Cardiac muscle cell (in vitro differentiated cells and primary cell): Measurements from ENCODE around the gene ZFR2. TPM values are rescaled to one million over a fixed set of nuclear protein-coding genes. Genes with fewer than 3 reads are reported as not detected.

ENCODE experiments used
- DNase-seq, 2 donors: peaks; one replicate each; pipeline versions ENCODE4 v3.0.0 to v3.0.0-alpha.2; 2010 to 2017; ENCODE audit warnings: low read depth in 1 of 2, low spot score in 1 of 2
- H3K27ac ChIP-seq: fragments of 200-600 bp; sonication (generic); 2 replicates; pipeline ENCODE4 v1.5.1; 2016
- H3K27me3 ChIP-seq: fragments of 200-600 bp; sonication (generic); 2 replicates; pipeline ENCODE4 v1.6.0; 2016; ENCODE audit warnings: control low read depth
- H3K36me3 ChIP-seq: fragments of 200-600 bp; sonication (generic); 2 replicates; pipeline ENCODE4 v1.5.1; 2016; ENCODE audit warnings: control low read depth
- H3K4me1 ChIP-seq: fragments of 200-600 bp; sonication (generic); 2 replicates; pipeline ENCODE4 v1.8.1; 2017; ENCODE audit warnings: low read depth, mild to moderate bottlenecking, mixed run types
- H3K4me3 ChIP-seq: fragments of 200-600 bp; sonication (generic); 2 replicates; pipeline ENCODE4 v1.5.1; 2016; ENCODE audit warnings: mild to moderate bottlenecking
- H3K9me3 ChIP-seq: fragments of 200-600 bp; sonication (generic); 2 replicates; pipeline ENCODE4 v1.5.1; 2017; ENCODE audit warnings: low read depth, mild to moderate bottlenecking, control low read depth
- CTCF ChIP-seq: IDR thresholded peaks from 2 replicates; pipeline ENCODE4 v1.5.1; 2012; ENCODE audit warnings: low read depth, mild to moderate bottlenecking, low read length
- polyA plus RNA-seq: library from polyadenylated mRNA; unstranded; fragments of >200 nt; fragmentation: Nextera tagmentation; extraction: Ambion mirVana; gene quantifications from 2 replicates; pipeline ENCODE4 v1.2.1, GENCODE V29; 2016
- total RNA-seq: library from RNA; depleted of rRNA; stranded (reverse); fragments of >200 nt; gene quantifications from 2 replicates; pipeline ENCODE4 v1.2.3, GENCODE V29; 2016

ZFR2 gene
- total and polyA plus RNA-seq, 2 experiments from 2014 or later: 18.8 to 44.7 TPM

GRCh38 chr19:3807574-3808354, 61.1 kb downstream of the ZFR2 start:
- no peak for TF ChIP-seq CTCF
- DNase-seq: no peak
- Histone ChIP-seq H3K27me3 (no peaks in the 10 kb centered on the region), H3K36me3 (no peaks in the 10 kb centered on the region), H3K27ac (no peak overlapping the region), H3K9me3 (no peaks in the 10 kb centered on the region), H3K4me3 (no peak overlapping the region), H3K4me1 (no peaks in the 10 kb centered on the region)

GRCh38 chr19:3807131-3807480, 61.7 kb downstream of the ZFR2 start:
- Histone ChIP-seq H3K27ac (no peak overlapping the region), H3K4me3 (no peak overlapping the region), H3K9me3 (no peaks in the 10 kb centered on the region), H3K27me3 (peaks cover 6% of the 10 kb centered on the region), H3K36me3 (no peaks in the 10 kb centered on the region), H3K4me1 (no peaks in the 10 kb centered on the region)
- DNase-seq: no peak
- TF ChIP-seq CTCF: no peak

GRCh38 chr19:3805859-3806258, 63.0 kb downstream of the ZFR2 start:
- no peak for DNase-seq
- H3K4me3 ChIP-seq: no peak overlapping the region
- H3K4me1 ChIP-seq: no peaks in the 10 kb centered on the region
- no peak for TF ChIP-seq CTCF
- no peaks in the 10 kb centered on the region for H3K36me3 ChIP-seq
- H3K9me3 ChIP-seq: no peaks in the 10 kb centered on the region
- no peak overlapping the region for H3K27ac ChIP-seq
- peaks cover 18% of the 10 kb centered on the region for H3K27me3 ChIP-seq

GRCh38 chr19:3804429-3804828, 64.4 kb downstream of the ZFR2 start:
- H3K27me3 ChIP-seq: peaks cover 33% of the 10 kb centered on the region
- no peak overlapping the region for H3K27ac ChIP-seq
- no peak overlapping the region for H3K4me3 ChIP-seq
- H3K4me1 ChIP-seq: no peaks in the 10 kb centered on the region
- TF ChIP-seq CTCF: no peak
- no peak for DNase-seq
- H3K9me3 ChIP-seq: no peaks in the 10 kb centered on the region
- H3K36me3 ChIP-seq: no peaks in the 10 kb centered on the region

GRCh38 chr19:3803986-3804385, 64.9 kb downstream of the ZFR2 start:
- H3K36me3 ChIP-seq: no peaks in the 10 kb centered on the region
- H3K9me3 ChIP-seq: no peaks in the 10 kb centered on the region
- H3K27ac ChIP-seq: no peak overlapping the region
- H3K4me3 ChIP-seq: no peak overlapping the region
- DNase-seq: no peak
- H3K4me1 ChIP-seq: no peaks in the 10 kb centered on the region
- H3K27me3 ChIP-seq: peaks cover 37% of the 10 kb centered on the region
- TF ChIP-seq CTCF: no peak
